ENCODE data around the gene NADSYN1.

GRCh38 chr11:71544525-71545214 lies 91.7 kb downstream of the NADSYN1 start:
- TF ChIP-seq CTCF (IDR thresholded peaks at IDR 0.05) (no peak), POLR2A (IDR thresholded peaks at IDR 0.05) (no peak)
